ENCODE measurements around the gene IP6K1.

DNA sequence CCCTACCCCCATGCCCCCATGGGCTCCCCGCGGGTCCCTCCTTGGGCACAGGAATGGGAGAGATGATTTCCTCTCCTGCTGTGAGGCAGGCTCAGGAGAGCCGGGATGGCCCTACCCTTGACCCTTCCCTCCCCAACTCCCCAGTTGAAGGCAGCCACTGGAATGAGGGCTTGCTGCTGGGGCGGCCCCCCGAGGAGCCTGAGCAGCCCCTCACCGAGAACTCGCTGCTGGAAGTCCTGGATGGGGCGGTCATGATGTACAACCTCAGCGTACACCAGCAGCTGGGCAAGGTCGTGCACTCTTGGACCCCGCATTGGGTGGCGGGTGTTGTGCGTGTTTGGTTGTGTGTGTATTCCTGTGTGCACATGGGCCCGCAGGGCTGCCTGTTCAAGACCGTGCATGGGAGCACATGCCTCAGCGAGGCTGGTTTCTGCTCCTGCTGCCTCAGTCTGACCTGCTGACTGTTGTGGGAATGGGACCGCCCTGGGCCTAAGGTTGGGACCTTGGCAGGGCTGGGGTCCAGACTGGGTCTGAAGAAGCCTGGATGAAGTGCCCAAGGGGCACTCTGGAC, 80.9 kb downstream of the IP6K1 start:
- TF ChIP-seq, protein P1, sequence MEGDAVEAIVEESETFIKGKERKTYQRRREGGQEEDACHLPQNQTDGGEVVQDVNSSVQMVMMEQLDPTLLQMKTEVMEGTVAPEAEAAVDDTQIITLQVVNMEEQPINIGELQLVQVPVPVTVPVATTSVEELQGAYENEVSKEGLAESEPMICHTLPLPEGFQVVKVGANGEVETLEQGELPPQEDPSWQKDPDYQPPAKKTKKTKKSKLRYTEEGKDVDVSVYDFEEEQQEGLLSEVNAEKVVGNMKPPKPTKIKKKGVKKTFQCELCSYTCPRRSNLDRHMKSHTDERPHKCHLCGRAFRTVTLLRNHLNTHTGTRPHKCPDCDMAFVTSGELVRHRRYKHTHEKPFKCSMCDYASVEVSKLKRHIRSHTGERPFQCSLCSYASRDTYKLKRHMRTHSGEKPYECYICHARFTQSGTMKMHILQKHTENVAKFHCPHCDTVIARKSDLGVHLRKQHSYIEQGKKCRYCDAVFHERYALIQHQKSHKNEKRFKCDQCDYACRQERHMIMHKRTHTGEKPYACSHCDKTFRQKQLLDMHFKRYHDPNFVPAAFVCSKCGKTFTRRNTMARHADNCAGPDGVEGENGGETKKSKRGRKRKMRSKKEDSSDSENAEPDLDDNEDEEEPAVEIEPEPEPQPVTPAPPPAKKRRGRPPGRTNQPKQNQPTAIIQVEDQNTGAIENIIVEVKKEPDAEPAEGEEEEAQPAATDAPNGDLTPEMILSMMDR (IDR thresholded peaks at IDR 0.05 in 2 of 3, conservative IDR thresholded peaks at IDR 0.05 in 1 of 3; ENCODE audit: borderline replicate concordance in 1 of 3, insufficient read depth in 1 of 3, low read depth in 2 of 3, low read length in 2 of 3): no peak
- no peak for TF ChIP-seq EZH2phosphoT487 (IDR thresholded peaks at IDR 0.05; ENCODE audit: borderline replicate concordance)
- TF ChIP-seq CEBPB (IDR thresholded peaks at IDR 0.05; ENCODE audit: low read depth): no peak
- no peak for TF ChIP-seq FOSL1 (IDR thresholded peaks at IDR 0.05; ENCODE audit: low read depth)
- TF ChIP-seq, protein P2, sequence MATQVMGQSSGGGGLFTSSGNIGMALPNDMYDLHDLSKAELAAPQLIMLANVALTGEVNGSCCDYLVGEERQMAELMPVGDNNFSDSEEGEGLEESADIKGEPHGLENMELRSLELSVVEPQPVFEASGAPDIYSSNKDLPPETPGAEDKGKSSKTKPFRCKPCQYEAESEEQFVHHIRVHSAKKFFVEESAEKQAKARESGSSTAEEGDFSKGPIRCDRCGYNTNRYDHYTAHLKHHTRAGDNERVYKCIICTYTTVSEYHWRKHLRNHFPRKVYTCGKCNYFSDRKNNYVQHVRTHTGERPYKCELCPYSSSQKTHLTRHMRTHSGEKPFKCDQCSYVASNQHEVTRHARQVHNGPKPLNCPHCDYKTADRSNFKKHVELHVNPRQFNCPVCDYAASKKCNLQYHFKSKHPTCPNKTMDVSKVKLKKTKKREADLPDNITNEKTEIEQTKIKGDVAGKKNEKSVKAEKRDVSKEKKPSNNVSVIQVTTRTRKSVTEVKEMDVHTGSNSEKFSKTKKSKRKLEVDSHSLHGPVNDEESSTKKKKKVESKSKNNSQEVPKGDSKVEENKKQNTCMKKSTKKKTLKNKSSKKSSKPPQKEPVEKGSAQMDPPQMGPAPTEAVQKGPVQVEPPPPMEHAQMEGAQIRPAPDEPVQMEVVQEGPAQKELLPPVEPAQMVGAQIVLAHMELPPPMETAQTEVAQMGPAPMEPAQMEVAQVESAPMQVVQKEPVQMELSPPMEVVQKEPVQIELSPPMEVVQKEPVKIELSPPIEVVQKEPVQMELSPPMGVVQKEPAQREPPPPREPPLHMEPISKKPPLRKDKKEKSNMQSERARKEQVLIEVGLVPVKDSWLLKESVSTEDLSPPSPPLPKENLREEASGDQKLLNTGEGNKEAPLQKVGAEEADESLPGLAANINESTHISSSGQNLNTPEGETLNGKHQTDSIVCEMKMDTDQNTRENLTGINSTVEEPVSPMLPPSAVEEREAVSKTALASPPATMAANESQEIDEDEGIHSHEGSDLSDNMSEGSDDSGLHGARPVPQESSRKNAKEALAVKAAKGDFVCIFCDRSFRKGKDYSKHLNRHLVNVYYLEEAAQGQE (IDR thresholded peaks at IDR 0.05; ENCODE audit: low read depth): no peak
